LHCN-M2 (cell line): ENCODE data around the gene APBA1. TPM values are rescaled to one million over a fixed set of nuclear protein-coding genes. Genes with fewer than 3 reads are reported as not detected.
"Not testable (repeated sequence)": the region's sequence is repeated elsewhere in the genome, so short reads cannot be mapped to it uniquely, and the experiment has no call there.

Experiments
- DNase-seq: peaks from one replicate; pipeline ENCODE4 v3.0.0-alpha.2; 2012; ENCODE audit warnings: low read depth
- total RNA-seq: library from RNA; depleted of rRNA; stranded (reverse); fragments of >200 nt; gene quantifications from 2 replicates; pipeline ENCODE4 v1.2.3, GENCODE V29; 2014

APBA1 gene
- total RNA-seq, 1 experiment from 2014 or later: 3.1 TPM

GRCh38 chr9:69609156-69609555 lies 63.0 kb downstream of the APBA1 start:
- DNase-seq: no peak

DNA sequence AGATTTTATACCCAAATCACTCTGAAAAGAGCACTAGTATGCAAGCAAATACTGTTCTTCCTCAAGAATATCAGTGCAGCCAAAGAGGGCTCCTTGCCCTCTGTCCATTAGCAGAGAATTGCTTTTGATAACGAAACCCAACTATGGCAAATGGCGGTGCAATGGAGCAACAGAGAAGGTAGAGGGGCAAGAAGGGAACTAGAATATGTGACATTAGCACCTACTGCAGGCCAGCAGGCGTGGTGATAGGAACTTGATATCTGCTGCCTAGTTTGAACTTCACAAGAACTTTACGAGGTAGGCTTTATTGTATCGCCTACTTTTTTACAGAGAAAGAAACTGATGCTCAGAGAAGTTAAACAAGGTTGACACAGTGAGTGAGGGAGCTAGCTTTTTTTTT lies 66.1 kb downstream of the APBA1 start:
- no peak for DNase-seq

GRCh38 chr9:69605406-69605805 lies 66.8 kb downstream of the APBA1 start:
- DNase-seq: no peak

GRCh38 chr9:69604568-69605219 lies 67.5 kb downstream of the APBA1 start:
- DNase-seq: no peak

DNA sequence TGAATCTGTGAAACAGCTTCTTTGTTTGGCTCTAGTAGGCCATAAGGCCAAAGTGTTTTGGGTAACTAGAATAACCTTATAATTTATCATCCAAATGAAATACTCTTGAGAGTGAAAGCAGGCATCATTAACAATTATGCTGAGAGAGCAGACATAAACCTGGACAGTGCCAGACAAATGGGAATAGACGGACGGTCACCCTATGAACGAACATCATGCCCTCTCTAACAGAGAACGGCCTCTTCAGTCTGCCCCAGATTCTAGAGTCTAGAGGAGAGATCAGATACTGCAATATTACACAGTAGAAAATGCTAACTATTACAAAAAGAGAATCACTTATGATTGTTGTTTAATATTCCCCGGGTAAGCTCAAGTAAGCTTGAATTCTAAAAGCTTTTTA lies 68.5 kb downstream of the APBA1 start:
- DNase-seq: no peak

DNA sequence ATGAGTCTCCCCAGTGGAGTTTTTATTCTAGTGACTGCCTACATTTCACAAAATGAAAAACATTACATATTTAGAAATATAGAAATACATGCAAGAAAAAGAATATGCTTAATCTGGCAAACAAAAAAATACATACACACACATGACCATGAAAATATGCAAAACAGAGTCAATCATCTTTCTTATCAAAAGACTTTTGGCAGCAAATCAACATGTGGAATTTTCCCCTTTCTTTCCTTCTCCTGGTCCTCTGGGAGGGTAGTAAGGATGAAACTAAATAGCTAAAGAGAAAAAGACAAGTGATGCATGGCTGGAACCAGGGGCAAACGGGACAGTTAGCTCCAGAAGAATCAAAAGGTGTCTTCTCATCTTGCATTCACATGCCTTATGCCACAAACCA lies 69.4 kb downstream of the APBA1 start:
- DNase-seq: no peak

DNA sequence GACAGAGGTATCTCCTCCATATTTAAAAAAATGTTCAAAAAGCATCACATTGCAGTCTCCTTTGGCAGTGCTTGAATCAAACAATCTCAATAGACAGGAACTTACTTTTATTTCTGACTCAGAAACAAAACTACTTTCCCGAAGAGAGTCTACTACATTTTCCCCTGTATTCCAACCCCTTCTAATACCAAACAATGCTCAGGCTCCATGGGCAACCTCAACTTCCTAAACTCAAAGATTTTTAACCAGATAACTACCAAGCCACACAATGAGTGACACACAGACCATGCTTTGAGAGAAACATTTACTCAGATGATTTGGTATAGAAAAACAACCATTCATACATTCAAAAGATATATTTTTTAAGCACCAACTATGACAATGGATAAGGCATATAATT lies 70.5 kb downstream of the APBA1 start:
- no peak for DNase-seq

GRCh38 chr9:69600314-69601047 lies 71.7 kb downstream of the APBA1 start:
- DNase-seq: no peak

DNA sequence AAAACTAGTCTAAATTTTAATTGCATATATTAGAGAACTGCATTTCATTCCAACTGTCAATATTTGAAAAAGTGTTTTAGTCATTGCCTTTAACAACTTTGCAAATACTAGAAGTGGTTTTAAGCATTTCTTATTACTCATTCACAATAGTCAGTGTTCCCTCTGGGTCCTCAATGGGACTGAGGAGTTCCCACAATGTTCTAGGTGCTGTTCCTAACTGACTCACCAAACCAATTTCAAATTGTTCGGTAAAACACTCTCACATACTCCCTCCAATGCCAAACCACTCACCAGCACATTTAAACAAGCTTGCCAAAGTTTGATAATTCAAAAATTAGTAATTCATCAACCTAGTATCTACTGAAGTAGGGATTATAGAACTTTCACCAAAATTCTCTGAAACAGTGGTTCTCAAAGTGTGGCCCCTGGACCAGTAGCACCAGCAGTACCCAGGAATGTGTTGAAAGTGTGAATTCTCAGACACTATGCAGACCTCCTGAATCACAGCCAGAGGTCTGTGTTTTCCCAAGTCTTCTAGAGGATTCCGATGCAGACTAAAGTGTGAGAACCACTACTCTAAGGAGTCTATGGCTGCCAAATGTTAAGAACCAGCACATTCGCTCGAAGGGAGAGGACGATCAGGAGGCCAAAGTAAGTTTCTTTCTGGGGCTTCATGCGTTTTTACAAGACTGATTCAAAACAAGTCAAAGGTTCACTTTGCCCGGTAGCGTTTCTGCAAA lies 72.8 kb downstream of the APBA1 start:
- DNase-seq: peak; percentile 64

- DNase-seq: not testable (repeated sequence)
These were observed 75.3 kb downstream of the APBA1 start for GRCh38 chr9:69596906-69597305.

DNA sequence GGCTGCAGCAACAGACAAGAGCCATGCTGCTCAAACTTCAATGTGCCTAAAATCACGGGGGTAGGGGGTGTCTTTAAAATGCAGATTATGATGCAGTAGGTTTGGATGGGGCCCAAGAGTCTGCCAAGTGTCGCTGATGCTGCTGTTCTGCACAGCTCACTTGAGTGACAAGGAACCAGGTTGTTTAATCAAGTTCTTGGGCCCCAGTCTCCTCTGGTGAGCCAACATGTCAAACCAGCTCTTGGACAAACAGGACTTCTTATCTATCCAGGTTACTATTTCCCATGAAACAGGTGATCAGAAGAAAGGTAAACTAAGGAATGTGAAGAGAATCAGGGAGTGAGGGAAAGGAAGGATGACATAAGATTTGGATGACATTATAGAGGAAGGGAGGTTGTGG lies 78.0 kb downstream of the APBA1 start:
- no peak for DNase-seq

- no peak for DNase-seq
These were observed 78.4 kb downstream of the APBA1 start for GRCh38 chr9:69593756-69594155.

GRCh38 chr9:69593301-69593700 lies 78.9 kb downstream of the APBA1 start:
- no peak for DNase-seq

DNA sequence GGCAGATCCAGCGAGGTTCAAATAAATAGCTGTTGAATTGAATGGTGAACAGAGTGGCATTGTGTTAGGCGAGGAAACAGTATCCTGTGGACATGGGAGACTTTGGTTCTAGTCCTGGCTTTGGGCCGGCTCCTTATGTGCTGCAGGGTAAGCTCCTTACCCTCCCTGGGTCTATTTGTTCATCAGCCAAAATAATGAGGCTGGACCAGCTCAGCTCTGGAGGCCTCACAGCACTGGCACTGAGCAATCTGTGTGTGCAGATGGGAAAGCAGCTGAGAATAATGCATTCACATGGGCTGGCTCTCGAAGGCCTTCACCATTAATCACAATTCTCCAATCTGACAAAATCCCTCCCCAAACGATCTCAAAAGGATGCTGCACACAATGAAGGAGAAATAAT lies 81.9 kb downstream of the APBA1 start:
- no peak for DNase-seq

DNA sequence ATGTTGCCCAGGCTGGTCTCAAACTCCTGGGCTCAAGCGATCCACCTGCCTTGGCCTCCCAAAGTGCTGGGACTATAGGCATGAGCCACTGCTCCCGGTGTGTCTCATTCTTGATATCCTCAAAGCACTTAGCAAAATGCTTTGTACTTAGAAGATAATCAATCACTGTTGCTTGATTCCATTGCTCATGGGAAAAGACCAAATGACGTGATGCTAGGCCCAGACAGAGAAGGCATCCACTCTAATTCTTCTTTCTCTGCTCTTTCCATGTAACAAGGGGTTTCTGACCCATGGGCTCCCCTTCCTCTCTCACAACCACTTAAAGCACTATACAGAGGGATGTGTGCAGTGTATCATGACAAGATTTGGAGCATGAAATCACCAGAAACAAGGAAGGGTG lies 83.0 kb downstream of the APBA1 start:
- DNase-seq: no peak

DNA sequence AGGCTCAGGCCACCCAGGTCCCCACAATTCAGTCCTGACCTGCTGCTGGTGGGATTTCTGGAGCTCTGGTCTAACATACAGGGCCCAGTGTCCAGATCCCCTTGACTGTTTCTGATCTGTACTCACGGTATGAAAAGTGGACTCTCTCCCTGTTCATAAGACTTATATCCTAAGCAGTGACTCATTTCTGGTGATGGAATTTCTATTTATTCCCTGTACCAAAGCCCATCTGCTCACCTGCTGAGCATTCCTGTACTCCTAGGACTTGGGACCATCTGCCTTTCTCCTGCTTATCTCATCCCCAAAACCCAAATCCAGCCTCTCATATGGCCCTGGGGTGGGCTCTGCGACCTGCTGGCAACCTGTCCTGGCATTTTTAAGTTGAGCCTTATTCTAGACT lies 86.6 kb downstream of the APBA1 start:
- no peak for DNase-seq

GRCh38 chr9:69584759-69585158 lies 87.4 kb downstream of the APBA1 start:
- DNase-seq: no peak

GRCh38 chr9:69583645-69584234 lies 88.4 kb downstream of the APBA1 start:
- no peak for DNase-seq

- no peak for DNase-seq
These were observed 89.5 kb downstream of the APBA1 start for GRCh38 chr9:69582544-69583297.

DNA sequence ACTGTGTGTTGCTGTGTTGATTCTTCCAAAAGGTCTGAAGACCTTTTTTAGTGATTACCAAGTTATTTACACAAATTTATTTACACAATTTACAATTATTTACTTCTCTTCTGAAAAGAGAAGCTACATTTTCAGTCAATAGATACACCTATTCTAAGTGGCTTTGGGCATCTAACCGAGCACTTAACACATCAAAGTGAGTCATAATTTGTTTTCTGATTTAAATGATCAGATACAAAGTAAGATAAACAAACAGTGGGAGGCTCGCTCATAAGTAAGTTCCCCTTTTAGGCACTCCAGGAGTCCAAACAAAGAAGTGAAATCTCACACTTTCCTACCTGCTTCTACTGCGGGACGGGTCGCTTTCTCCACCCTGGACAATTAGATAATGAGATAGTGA lies 90.2 kb downstream of the APBA1 start:
- DNase-seq: no peak

GRCh38 chr9:69580582-69581214 lies 91.5 kb downstream of the APBA1 start:
- no peak for DNase-seq
